ENCODE data around the gene TRIM7. TPM values are rescaled to one million over a fixed set of nuclear protein-coding genes. Genes with fewer than 3 reads are reported as not detected.
A peak's percentile ranks its signal among the peaks of the same experiment; 100 is the strongest.
"Not testable (repeated sequence)": the region's sequence is repeated elsewhere in the genome, so short reads cannot be mapped to it uniquely, and the experiment has no call there.

TRIM7 gene
- total and polyA plus RNA-seq, 12 donors: 0.55 to 6.3 (median 3.8) TPM

GRCh38 chr5:181211208-181211607 is 6.2 kb upstream of the TRIM7 start:
- Histone ChIP-seq H3K4me3 (no peak overlapping the region), H3K9me3 (replicated peaks in 1 of 3) (no peaks in the 10 kb centered on the region), H3K4me1 (replicated peaks in 1 of 2) (peaks cover 0 to 3% of the 10 kb centered on the region in 2 donors), H3K27me3 (no peaks in the 10 kb centered on the region), H3K27ac (no peak overlapping the region), H3K36me3 (replicated peaks in 1 of 2) (no peaks in the 10 kb centered on the region)
- TF ChIP-seq CTCF (IDR thresholded peaks at IDR 0.05) (no peak), POLR2A (IDR thresholded peaks at IDR 0.05) (no peak)
- DNase-seq: no peak
- 59 to 71% (median 62%) methylated on average over 7 of the region's 7 CpGs for WGBS, 4 donors
- intact Hi-C loops (cut with DNase I): no loop called here

- H3K4me1 ChIP-seq (replicated peaks in 1 of 2); H3K36me3 ChIP-seq (replicated peaks in 1 of 2); intact Hi-C loops (cut with DNase I); H3K27me3 ChIP-seq; DNase-seq; H3K9me3 ChIP-seq (replicated peaks in 1 of 3); H3K4me3 ChIP-seq; H3K27ac ChIP-seq: not testable (repeated sequence)
- 79 to 84% (median 81%) methylated on average over 17 of the region's 17 CpGs for WGBS, 4 donors
Measured at GRCh38 chr5:181210698-181211097, 5.7 kb upstream of the TRIM7 start.

GRCh38 chr5:181210148-181210547 is 5.2 kb upstream of the TRIM7 start:
- H3K9me3 ChIP-seq (replicated peaks in 1 of 3); H3K27me3 ChIP-seq; H3K36me3 ChIP-seq (replicated peaks in 1 of 2); H3K27ac ChIP-seq; intact Hi-C loops (cut with DNase I); DNase-seq; H3K4me3 ChIP-seq; H3K4me1 ChIP-seq (replicated peaks in 1 of 2): not testable (repeated sequence)
- whole genome bisulfite sequencing, 4 donors: 83 to 86% (median 85%) methylated on average over 11 of the region's 11 CpGs

- H3K9me3 ChIP-seq (replicated peaks in 1 of 3); H3K36me3 ChIP-seq (replicated peaks in 1 of 2); H3K27ac ChIP-seq; H3K4me3 ChIP-seq; intact Hi-C loops (cut with DNase I); H3K27me3 ChIP-seq; DNase-seq: not testable (repeated sequence)
- WGBS, 4 donors: 78 to 92% (median 90%) methylated on average over 24 of the region's 24 CpGs
- peaks cover 14 to 20% of the 10 kb centered on the region in 2 donors for H3K4me1 ChIP-seq (replicated peaks in 1 of 2)
Measured at GRCh38 chr5:181209006-181209405, 4.0 kb upstream of the TRIM7 start.

- H3K4me3 ChIP-seq: no peak overlapping the region
- 45 to 48% (median 45%) methylated on average over 3 of the region's 3 CpGs for WGBS, 4 donors
- H3K27ac ChIP-seq: peak overlapping the region in 2 of 5 donors; percentile 84 to 88
- H3K36me3 ChIP-seq (replicated peaks in 1 of 2): no peaks in the 10 kb centered on the region
- no peaks in the 10 kb centered on the region for H3K9me3 ChIP-seq (replicated peaks in 1 of 3)
- intact Hi-C loops (cut with DNase I): no loop called here
- H3K4me1 ChIP-seq (replicated peaks in 1 of 2): peaks cover 18 to 22% of the 10 kb centered on the region in 2 donors
- H3K27me3 ChIP-seq: no peaks in the 10 kb centered on the region
- TF ChIP-seq CTCF (IDR thresholded peaks at IDR 0.05): no peak
- TF ChIP-seq POLR2A (IDR thresholded peaks at IDR 0.05): no peak
- no peak for DNase-seq
Measured at GRCh38 chr5:181207960-181208253, 2.9 kb upstream of the TRIM7 start.

GRCh38 chr5:181207214-181207959 is 2.4 kb upstream of the TRIM7 start:
- Histone ChIP-seq H3K9me3 (replicated peaks in 1 of 3) (no peaks in the 10 kb centered on the region), H3K36me3 (replicated peaks in 1 of 2) (no peaks in the 10 kb centered on the region), H3K4me3 (peak overlapping the region in 1 of 4 donors; percentile 55), H3K27ac (peak overlapping the region; percentile 31 to 88 (median 63)), H3K27me3 (no peaks in the 10 kb centered on the region), H3K4me1 (replicated peaks in 1 of 2) (peaks cover 18 to 22% of the 10 kb centered on the region in 2 donors)
- TF ChIP-seq CTCF (IDR thresholded peaks at IDR 0.05) (no peak), POLR2A (IDR thresholded peaks at IDR 0.05) (no peak)
- intact Hi-C loops (cut with DNase I): no loop called here
- 1 to 2% (median 1%) methylated on average over 34 to 36 of the region's 36 CpGs for WGBS, 4 donors
- DNase-seq: peak; percentile 66 to 90 (median 75)

Measured in adrenal gland (tissue), 12 donors.